ENCODE results near the gene PCDHGB2.
"Not testable (repeated sequence)": the region's sequence is repeated elsewhere in the genome, so short reads cannot be mapped to it uniquely, and the experiment has no call there.

Gene PCDHGB2

DNA sequence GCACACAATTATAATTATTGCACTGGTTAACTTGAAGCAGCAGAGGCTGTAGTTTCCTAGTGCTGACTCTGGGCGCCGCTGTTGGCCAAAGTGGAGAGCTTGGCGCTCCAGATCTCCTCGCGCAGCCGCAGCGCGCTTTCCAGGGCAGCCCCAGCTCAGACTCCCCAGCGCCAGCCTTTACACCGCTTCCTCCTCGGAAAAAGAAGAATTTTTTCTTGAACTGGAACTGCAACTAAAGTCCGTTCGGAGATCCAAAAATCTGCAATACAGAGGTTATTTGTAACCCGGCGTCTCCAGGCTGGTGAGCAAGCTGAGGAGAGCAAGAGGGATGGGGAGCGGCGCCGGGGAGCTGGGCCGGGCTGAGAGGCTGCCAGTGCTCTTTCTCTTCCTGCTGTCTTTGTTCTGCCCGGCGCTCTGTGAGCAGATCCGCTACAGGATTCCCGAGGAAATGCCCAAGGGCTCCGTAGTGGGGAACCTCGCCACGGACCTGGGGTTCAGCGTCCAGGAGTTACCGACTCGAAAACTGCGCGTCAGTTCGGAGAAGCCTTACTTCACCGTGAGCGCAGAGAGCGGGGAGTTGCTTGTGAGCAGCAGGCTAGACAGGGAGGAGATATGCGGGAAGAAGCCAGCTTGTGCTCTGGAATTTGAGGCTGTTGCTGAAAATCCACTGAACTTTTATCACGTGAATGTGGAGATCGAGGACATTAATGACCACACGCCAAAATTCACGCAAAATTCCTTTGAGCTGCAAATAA lies 27.9 kb downstream of the PCDHGB2 start, which contains the start of gene PCDHGB4:
PCDHGB4 (plus strand) TSS at position 142 of the 755 bp plus-strand sequence; CDS start at position 329, 187 bp downstream.
- peak in 1 of 2 donors; percentile 33 for DNase-seq

DNA sequence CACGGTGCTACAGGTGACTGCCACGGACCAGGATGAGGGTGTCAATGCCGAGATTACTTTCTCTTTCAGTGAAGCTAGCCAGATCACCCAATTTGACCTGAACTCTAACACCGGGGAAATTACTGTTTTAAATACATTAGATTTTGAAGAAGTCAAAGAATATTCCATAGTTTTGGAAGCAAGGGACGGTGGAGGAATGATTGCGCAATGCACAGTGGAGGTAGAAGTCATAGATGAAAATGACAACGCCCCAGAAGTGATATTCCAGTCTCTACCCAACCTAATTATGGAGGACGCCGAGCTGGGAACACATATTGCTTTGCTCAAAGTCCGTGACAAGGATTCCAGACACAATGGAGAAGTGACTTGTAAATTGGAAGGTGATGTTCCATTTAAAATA lies 28.9 kb downstream of the PCDHGB2 start:
- DNase-seq = no peak

DNA sequence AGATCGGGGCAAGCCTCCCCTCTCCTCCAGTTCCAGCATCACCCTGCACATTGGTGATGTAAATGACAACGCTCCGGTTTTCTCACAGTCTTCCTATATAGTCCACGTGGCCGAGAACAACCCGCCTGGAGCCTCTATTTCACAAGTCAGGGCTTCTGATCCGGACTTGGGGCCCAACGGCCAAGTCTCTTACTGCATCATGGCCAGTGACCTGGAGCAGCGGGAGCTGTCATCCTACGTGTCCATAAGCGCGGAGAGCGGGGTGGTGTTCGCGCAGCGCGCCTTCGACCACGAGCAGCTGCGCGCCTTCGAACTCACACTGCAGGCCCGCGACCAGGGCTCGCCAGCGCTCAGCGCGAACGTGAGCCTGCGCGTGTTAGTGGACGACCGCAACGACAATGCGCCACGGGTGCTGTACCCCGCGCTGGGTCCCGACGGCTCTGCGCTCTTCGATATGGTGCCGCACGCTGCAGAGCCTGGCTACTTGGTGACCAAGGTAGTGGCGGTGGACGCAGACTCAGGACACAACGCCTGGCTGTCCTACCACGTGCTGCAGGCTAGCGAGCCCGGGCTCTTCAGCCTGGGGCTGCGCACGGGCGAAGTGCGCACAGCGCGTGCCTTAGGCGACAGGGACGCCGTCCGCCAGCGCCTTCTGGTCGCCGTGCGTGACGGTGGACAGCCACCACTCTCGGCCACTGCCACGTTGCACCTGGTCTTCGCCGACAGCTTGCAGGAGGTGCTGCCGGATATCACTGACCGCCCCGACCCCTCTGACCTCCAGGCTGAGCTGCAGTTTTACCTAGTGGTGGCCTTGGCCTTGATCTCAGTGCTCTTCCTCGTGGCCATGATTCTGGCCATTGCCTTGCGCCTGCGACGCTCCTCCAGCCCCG lies 29.6 kb downstream of the PCDHGB2 start:
- DNase-seq = no peak

DNA sequence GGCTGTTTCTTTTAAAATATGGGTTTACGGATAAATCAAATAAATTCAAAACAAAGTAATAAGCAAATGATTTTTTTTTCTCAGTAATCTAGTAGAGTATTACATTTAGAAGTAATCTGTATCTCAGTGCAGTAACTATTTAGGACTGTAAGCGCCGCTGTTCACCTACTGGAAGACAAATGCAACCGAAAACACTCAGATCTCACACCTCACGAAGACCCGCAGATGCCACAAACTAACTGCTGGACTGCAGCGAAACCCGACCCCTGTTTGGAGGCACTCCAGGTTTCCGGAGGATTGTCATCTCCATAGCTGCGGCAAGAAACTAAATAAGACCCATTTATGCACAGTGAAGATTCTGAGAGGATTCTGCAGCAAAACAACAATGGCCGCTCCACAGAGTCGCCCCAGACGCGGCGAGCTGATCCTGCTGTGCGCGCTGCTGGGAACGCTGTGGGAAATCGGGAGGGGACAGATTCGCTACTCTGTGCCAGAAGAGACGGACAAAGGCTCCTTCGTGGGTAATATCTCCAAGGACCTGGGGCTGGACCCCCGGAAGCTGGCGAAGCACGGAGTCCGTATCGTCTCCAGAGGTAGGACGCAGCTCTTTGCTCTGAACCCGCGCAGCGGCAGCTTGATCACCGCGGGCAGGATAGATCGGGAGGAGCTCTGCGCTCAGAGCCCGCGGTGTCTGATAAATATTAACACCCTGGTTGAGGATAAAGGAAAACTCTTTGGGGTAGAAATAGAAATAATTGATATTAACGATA lies 32.8 kb downstream of the PCDHGB2 start, which contains the start of gene PCDHGA8:
PCDHGA8 (plus strand) TSS at position 205 of the 770 bp plus-strand sequence; CDS start at position 386, 181 bp downstream.
- DNase-seq = peak in 1 of 2 donors; percentile 14

DNA sequence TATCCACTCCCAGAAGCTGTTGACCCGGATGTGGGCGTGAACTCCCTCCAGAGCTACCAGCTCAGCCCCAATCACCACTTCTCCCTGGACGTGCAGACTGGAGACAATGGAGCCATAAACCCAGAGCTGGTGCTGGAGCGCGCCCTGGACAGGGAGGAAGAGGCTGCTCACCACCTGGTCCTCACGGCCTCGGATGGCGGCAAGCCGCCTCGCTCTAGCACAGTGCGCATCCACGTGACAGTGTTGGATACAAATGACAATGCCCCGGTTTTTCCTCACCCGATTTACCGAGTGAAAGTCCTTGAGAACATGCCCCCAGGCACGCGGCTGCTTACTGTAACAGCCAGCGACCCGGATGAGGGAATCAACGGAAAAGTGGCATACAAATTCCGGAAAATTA lies 33.5 kb downstream of the PCDHGB2 start:
- no peak for DNase-seq

DNA sequence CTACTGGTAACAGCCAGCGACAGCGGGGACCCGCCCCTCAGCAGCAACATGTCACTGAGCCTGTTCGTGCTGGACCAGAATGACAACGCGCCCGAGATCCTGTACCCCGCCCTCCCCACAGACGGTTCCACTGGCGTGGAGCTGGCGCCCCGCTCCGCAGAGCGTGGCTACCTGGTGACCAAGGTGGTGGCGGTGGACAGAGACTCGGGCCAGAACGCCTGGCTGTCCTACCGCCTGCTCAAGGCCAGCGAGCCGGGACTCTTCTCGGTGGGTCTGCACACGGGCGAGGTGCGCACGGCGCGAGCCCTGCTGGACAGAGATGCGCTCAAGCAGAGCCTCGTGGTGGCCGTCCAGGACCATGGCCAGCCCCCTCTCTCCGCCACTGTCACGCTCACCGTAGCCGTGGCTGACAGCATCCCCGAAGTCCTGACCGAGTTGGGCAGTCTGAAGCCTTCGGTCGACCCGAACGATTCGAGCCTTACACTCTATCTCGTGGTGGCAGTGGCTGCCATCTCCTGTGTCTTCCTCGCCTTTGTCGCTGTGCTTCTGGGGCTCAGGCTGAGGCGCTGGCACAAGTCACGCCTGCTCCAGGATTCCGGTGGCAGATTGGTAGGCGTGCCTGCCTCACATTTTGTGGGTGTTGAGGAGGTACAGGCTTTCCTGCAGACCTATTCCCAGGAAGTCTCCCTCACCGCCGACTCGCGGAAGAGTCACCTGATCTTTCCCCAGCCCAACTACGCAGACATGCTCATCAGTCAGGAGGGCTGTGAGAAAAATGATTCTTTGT lies 34.8 kb downstream of the PCDHGB2 start:
- not testable (repeated sequence) for DNase-seq

DNA sequence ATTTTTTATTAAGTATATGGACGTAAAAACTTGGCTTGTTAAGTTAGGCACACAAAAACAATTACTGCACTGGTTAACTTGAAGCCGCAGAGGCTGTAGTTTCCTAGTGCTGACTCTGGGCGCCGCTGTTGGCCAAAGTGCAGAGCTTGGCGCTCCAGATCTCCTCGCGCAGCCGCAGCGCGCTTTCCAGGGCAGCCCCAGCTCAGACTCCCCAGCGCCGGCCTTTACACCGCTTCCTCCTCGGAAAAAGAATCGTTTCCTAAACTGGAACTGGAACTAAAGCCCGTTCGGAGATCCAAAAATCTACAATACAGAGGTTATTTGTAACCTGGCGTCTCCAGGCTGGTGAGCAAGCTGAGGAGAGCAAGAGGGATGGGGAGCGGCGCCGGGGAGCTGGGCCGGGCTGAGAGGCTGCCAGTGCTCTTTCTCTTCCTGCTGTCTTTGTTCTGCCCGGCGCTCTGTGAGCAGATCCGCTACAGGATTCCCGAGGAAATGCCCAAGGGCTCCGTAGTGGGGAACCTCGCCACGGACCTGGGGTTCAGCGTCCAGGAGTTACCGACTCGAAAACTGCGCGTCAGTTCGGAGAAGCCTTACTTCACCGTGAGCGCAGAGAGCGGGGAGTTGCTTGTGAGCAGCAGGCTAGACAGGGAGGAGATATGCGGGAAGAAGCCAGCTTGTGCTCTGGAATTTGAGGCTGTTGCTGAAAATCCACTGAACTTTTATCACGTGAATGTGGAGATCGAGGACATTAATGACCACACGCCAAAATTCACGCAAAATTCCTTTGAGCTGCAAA lies 38.2 kb downstream of the PCDHGB2 start, which contains the start of gene PCDHGB5:
PCDHGB5 (plus strand) TSS at position 192 of the 796 bp plus-strand sequence; CDS start at position 373, 181 bp downstream.
- peak; percentile 29 to 52 for DNase-seq

DNA sequence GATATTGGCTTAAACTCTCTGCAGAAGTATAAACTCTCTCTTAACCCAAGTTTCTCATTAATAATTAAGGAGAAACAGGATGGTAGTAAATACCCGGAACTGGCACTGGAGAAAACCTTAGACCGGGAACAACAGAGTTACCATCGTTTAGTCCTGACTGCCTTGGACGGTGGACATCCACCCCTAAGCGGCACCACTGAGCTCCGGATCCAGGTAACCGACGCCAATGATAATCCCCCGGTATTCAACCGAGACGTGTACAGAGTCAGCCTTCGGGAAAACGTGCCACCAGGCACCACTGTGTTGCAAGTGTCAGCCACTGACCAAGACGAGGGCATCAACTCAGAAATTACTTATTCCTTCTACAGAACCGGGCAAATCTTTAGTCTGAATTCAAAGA lies 38.8 kb downstream of the PCDHGB2 start:
- no peak for DNase-seq

DNA sequence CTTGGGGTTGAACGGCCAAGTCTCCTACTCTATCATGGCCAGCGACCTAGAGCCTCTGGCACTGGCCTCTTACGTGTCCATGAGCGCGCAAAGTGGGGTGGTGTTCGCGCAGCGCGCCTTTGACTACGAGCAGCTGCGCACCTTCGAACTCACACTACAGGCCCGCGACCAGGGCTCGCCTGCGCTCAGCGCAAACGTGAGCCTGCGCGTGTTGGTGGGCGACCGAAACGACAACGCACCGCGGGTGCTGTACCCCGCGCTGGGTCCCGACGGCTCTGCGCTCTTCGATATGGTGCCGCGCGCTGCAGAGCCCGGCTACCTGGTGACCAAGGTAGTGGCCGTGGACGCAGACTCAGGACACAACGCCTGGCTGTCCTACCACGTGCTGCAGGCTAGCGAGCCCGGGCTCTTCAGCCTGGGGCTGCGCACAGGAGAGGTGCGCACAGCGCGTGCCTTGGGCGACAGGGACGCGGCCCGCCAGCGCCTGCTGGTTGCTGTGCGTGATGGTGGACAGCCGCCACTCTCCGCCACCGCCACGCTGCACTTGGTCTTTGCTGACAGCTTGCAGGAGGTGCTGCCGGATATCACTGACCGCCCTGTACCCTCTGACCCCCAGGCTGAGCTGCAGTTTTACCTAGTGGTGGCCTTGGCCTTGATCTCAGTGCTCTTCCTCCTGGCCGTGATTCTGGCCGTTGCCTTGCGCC lies 39.9 kb downstream of the PCDHGB2 start:
- no peak for DNase-seq

DNA sequence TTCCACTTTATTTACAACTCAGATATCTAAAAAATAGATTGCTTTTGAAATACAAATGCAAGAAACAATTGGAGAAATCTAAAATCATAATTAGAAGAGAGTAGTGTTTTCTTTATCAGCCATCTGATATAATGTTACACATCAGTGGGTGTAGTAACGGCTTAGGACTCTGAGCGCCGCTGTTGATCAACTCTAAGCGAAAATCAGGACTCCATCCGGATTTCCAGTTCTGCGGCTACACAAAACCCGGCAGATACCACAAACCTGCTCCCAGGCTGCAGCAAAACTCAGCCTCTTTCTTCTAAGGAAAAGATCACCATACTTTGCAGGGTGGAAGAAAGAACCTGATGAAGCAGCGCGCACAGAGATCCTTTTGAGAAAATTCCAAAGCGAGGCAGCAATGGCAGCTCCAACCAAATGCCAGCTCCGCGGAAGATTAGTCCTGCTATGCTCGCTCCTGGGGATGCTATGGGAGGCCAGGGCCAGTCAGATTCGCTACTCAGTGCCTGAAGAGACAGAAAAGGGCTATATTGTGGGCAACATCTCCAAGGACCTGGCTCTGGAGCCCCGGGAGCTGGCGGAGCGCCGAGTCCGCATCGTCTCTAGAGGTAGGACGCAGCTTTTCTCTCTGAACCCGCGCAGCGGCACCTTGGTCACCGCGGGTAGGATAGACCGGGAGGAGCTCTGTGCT lies 42.9 kb downstream of the PCDHGB2 start, which contains the start of gene PCDHGA9:
PCDHGA9 (plus strand) TSS at position 226 of the 691 bp plus-strand sequence; CDS start at position 401, 175 bp downstream.
- DNase-seq = peak in 1 of 2 donors; percentile 31

DNA sequence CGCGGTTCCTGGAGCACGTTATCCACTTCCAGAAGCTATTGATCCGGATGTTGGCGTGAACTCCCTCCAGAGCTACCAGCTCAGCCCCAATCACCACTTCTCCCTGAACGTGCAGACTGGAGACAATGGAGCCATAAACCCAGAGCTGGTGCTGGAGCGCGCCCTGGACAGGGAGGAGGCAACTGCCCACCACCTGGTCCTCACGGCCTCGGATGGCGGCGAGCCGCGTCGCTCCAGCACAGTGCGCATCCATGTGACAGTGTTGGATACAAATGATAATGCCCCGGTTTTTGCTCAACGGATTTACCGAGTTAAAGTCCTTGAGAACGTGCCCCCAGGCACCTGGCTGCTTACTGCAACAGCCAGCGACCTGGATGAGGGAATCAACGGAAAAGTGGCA lies 43.6 kb downstream of the PCDHGB2 start:
- DNase-seq = no peak

DNA sequence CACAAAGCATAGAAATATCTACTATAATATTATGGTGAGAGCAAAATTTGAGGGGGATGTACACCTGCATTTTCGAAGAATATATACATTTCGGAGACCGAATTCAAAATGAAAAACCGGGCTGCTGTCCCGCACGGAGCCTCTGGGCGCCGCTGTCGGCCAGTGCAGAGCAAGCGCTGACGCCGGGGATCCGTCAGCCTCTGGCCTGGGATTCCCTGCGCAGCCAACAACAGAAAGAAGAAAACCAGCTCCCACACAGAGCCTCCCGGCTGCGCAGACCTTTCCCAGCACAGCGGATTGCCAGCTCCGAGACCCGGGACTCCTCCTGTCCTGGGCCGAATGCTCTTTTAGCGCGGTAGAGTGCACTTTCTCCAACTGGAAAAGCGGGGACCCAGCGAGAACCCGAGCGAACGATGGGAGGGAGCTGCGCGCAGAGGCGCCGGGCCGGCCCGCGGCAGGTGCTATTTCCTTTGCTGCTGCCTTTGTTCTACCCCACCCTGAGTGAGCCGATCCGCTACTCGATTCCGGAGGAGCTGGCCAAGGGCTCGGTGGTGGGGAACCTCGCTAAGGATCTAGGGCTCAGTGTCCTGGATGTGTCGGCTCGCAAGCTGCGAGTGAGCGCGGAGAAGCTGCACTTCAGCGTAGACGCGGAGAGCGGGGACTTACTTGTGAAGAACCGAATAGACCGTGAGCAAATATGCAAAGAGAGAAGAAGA lies 48.2 kb downstream of the PCDHGB2 start, which contains the start of gene PCDHGB6:
PCDHGB6 (plus strand) TSS at position 232 of the 716 bp plus-strand sequence; CDS start at position 414, 182 bp downstream.
- DNase-seq = peak in 1 of 2 donors; percentile 51

DNA sequence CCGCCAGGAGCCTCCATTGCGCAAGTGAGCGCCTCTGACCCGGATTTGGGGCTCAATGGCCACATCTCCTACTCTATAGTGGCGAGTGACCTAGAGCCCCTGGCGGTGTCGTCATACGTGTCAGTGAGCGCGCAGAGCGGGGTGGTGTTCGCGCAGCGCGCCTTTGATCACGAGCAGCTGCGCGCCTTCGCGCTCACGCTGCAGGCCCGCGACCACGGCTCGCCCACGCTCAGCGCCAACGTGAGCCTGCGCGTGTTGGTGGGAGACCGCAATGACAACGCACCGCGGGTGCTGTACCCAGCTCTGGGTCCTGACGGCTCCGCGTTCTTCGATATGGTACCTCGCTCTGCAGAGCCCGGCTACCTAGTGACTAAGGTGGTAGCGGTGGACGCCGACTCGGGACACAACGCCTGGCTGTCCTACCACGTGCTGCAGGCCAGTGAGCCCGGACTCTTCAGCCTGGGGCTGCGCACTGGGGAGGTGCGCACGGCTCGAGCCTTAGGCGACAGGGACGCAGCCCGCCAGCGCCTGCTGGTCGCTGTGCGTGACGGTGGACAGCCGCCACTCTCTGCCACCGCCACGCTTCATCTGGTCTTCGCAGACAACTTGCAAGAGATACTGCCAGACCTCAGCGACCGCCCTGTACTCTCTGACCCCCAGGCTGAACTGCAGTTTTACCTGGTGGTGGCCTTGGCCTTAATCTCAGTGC lies 50.0 kb downstream of the PCDHGB2 start:
- no peak for DNase-seq

DNA sequence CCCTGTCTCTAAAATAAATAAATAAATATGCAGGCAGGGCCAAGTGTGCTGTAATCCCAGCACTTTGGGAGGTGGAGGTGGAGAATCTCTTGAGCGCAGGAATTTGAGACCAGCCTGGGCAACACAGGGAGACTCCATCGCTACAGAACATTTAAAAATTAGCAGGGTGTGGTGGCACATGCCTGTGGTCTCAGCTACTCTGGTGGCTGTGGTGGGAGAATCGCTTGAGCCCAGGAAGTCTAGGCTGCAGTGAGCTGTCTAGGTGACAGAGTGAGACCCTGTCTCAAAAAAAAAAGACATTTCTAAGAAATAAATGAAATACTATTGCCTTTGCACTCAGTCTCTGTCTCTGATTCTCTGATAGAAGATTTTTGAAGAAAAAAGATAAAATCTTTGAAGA lies 51.8 kb downstream of the PCDHGB2 start:
- DNase-seq = no peak
